H1 (cell line): Measurements from ENCODE around the gene WWC1. TPM values are rescaled to one million over a fixed set of nuclear protein-coding genes. Genes with fewer than 3 reads are reported as not detected.

Experiments
- BACH1 ChIP-seq: IDR thresholded peaks from 2 replicates; pipeline ENCODE4 v1.6.1; 2012; ENCODE audit warnings: low read length, improper control_type of control experiment
- CBX5 ChIP-seq: fragments of 300-800, 300-1000 bp; sonication (generic); IDR thresholded peaks from 2 replicates; pipeline ENCODE4 v1.7.1; 2016; ENCODE audit warnings: antibody characterized with exemption, low read length, low read depth
- CHD7 ChIP-seq: fragments of 300-600 bp; sonication (generic); IDR thresholded peaks from 2 replicates; pipeline ENCODE4 v1.7.1; 2012; ENCODE audit warnings: low read length, moderate library complexity, mild to moderate bottlenecking, inconsistent platforms; ENCODE audit not compliant: insufficient replicate concordance
- EZH2 ChIP-seq: fragments of 200-600 bp; sonication (generic); IDR thresholded peaks from 2 replicates; pipeline ENCODE4 v1.7.1; 2012; ENCODE audit warnings: low read depth, mild to moderate bottlenecking, moderate library complexity, low read length, inconsistent platforms; ENCODE audit not compliant: severe bottlenecking
- HDAC6 ChIP-seq: IDR thresholded peaks from one replicate; pipeline ENCODE4 v1.7.1; 2012; ENCODE audit warnings: low read depth, mild to moderate bottlenecking, inconsistent platforms, low read length, moderate library complexity
- RFX5 ChIP-seq: IDR thresholded peaks from 2 replicates; pipeline ENCODE4 v1.6.1; 2011; ENCODE audit warnings: low read depth, low read length, improper control_type of control experiment, borderline replicate concordance
- SAP30 ChIP-seq: fragments of 300-600 bp; sonication (generic); IDR thresholded peaks from 2 replicates; pipeline ENCODE4 v1.7.1; 2012; ENCODE audit warnings: low read length, moderate library complexity, mild to moderate bottlenecking, inconsistent platforms; ENCODE audit not compliant: insufficient read depth, insufficient replicate concordance
- SP4 ChIP-seq: IDR thresholded peaks from 2 replicates; pipeline ENCODE4 v1.6.1; 2012; ENCODE audit warnings: low read length, inconsistent platforms
- USF2 ChIP-seq: IDR thresholded peaks from 2 replicates; pipeline ENCODE4 v1.6.1; 2011; ENCODE audit warnings: low read length, improper control_type of control experiment
- ZNF274 ChIP-seq: IDR thresholded peaks from 2 replicates; pipeline ENCODE4 v1.7.0; 2012; ENCODE audit warnings: low read length, borderline replicate concordance; ENCODE audit errors: extremely low read depth
- polyA plus RNA-seq, 7 experiments: library from polyadenylated mRNA; depleted of rRNA in 3 of 7; stranded (reverse) in 5 of 7; unstranded in 2 of 7; fragments of >200 nt in 5 of 7; fragments of 200-250 nt in 2 of 7; gene quantifications; 1 replicate in 5 of 7; 2 replicates in 1 of 7; 4 replicates in 1 of 7; pipeline versions ENCODE4 v1.2.1 to v1.2.3, GENCODE V29; 2011 to 2013; ENCODE audit warnings: missing spikeins in 2 of 7, mixed read lengths in 2 of 7
- total RNA-seq: library from RNA; stranded (reverse); fragmentation: NEBNext Ultra II Directional; extraction: Animal tissue kit (Norgen Biotek cat#: 25700); gene quantifications from 2 replicates; pipeline ENCODE4 v1.2.1, GENCODE V29; 2021

WWC1 gene
- total and polyA plus RNA-seq, 2 of the 8 experiments (the other 6 are each of a cell fraction or from before 2014, with no cell fraction given): 16.4 to 41.1 TPM

- TF ChIP-seq CHD7 (no peak), CBX5 (no peak), RFX5 (no peak), SAP30 (no peak), SP4 (no peak), EZH2 (no peak), HDAC6 (no peak), USF2 (no peak), ZNF274 (no peak), BACH1 (no peak)
Observed at GRCh38 chr5:168313596-168314204, 22.3 kb downstream of the WWC1 start (continued).
